HepG2 (cell line): ENCODE data around the gene MDM4. TPM values are rescaled to one million over a fixed set of nuclear protein-coding genes. Genes with fewer than 3 reads are reported as not detected.

Experiments
- ATAC-seq: fragments of 200-7000 bp; cut with Tn5 transposase; 3 replicates; pipeline ENCODE4 v1.9.1; 2020; ENCODE audit warnings: mild to moderate bottlenecking, moderate library complexity
- BruUV-seq: library from RNA; stranded (reverse); fragments of 400-500 nt; replicated peaks from 2 replicates; lab custom pipeline; 2021; lab: Mats Ljungman, UMichigan
- CTCF ChIA-PET: fragments of 300-600 bp; formaldehyde crosslinking; extraction: SDS; loops from one replicate; lab custom pipeline; 2021; ENCODE audit warnings: low total read pairs, inconsistent platforms, low intra/inter-chr PET ratio; lab: Yijun Ruan, JAX
- POLR2A ChIA-PET: fragments of 350-600 bp; sonication (Branson Sonifier 250); formaldehyde crosslinking; loops from one replicate; lab custom pipeline; 2020; ENCODE audit warnings: antibody characterized with exemption, inconsistent platforms; lab: Yijun Ruan, JAX
- DNase-seq: peaks from one replicate; pipeline ENCODE4 v3.0.0-alpha.2; 2015; ENCODE audit warnings: low spot score
- FAIRE-seq: peaks from 3 replicates; lab custom pipeline; 2011; peaks lifted over from hg19 to GRCh38; lab: Jason Lieb, UNC
- H2AFZ ChIP-seq: one replicate; pipeline ENCODE4 v1.6.1; 2011; ENCODE audit warnings: low read length, inconsistent platforms
- H3K27ac ChIP-seq: fragments of 300-600 bp; 3 replicates; pipeline ENCODE4 v1.8.0; 2011; ENCODE audit warnings: mixed run types, mild to moderate bottlenecking, mixed read lengths, low read length, inconsistent platforms; ENCODE audit not compliant: insufficient read depth; ENCODE audit errors: extremely low read length
- H3K27me3 ChIP-seq, 2 experiments: fragments of 200-600 bp in 1 of 2; 2 replicates in 1 of 2; 3 replicates in 1 of 2; pipeline versions ENCODE4 v1.6.0 to v1.8.0; 2011; ENCODE audit warnings: low read length in 2 of 2, mild to moderate bottlenecking in 2 of 2, moderate library complexity in 2 of 2, inconsistent platforms in 1 of 2; ENCODE audit not compliant: insufficient read depth in 2 of 2, control insufficient read depth in 1 of 2
- H3K36me3 ChIP-seq, 2 experiments: fragments of 200-600 bp in 1 of 2; replicated peaks in 1 of 2; 2 replicates in 1 of 2; 3 replicates in 1 of 2; pipeline versions ENCODE4 v1.5.1 to v1.8.0; 2011; ENCODE audit warnings: low read length in 2 of 2, inconsistent platforms in 1 of 2; ENCODE audit not compliant: insufficient read depth in 2 of 2, control insufficient read depth in 1 of 2
- H3K4me1 ChIP-seq: 2 replicates; pipeline ENCODE4 v1.5.1; 2012; ENCODE audit warnings: low read length, inconsistent platforms; ENCODE audit not compliant: insufficient read depth
- H3K4me2 ChIP-seq: 2 replicates; pipeline ENCODE4 v1.6.0; 2011; ENCODE audit warnings: low read depth, low read length, inconsistent platforms
- H3K4me3 ChIP-seq, 3 experiments: fragments of 200-600 bp in 1 of 3; sonication (generic), shearing (Covaris generic) in 1 of 3; replicated peaks in 1 of 3; 2 replicates each; pipeline ENCODE4 v1.5.1; 2011 to 2016; ENCODE audit warnings: low read length in 3 of 3, inconsistent platforms in 2 of 3, low read depth in 2 of 3, mild to moderate bottlenecking in 2 of 3, control low read depth in 1 of 3, mixed read lengths in 1 of 3; ENCODE audit not compliant: insufficient read depth in 1 of 3
- H3K79me2 ChIP-seq: one replicate; pipeline ENCODE4 v1.6.1; 2011; ENCODE audit warnings: low read length, inconsistent platforms; ENCODE audit not compliant: insufficient read depth
- H3K9ac ChIP-seq: 2 replicates; pipeline ENCODE4 v1.6.0; 2011; ENCODE audit warnings: mild to moderate bottlenecking, low read depth, low read length, inconsistent platforms; ENCODE audit not compliant: insufficient read depth
- H3K9me3 ChIP-seq: 2 replicates; pipeline ENCODE4 v1.5.1; 2012; ENCODE audit warnings: mild to moderate bottlenecking, low read length
- H4K20me1 ChIP-seq: 2 replicates; pipeline ENCODE4 v1.6.0; 2011; ENCODE audit warnings: inconsistent platforms, mild to moderate bottlenecking, low read length, moderate library complexity; ENCODE audit not compliant: insufficient read depth
- CHD2 ChIP-seq: IDR thresholded peaks from 2 replicates; pipeline ENCODE4 v1.6.1; 2011; ENCODE audit warnings: low read depth, low read length, improper control_type of control experiment
- EZH2 ChIP-seq: conservative IDR thresholded peaks from 2 replicates; pipeline ENCODE4 v1.6.1; 2012; ENCODE audit warnings: mild to moderate bottlenecking, low read depth, low read length, moderate library complexity
- KDM2A ChIP-seq: sonication (generic); formaldehyde crosslinking; IDR thresholded peaks from 2 replicates; pipeline ENCODE4 v1.4.0; 2020; ENCODE audit warnings: low read depth, missing genetic modification reagents, borderline replicate concordance
- NR2F6 ChIP-seq, 2 experiments: IDR thresholded peaks; 2 replicates each; pipeline ENCODE4 v1.6.1; 2016; ENCODE audit warnings: antibody characterized with exemption in 1 of 2, mild to moderate bottlenecking in 1 of 2
- PLRG1 ChIP-seq: fragments of 450-650 bp; conservative IDR thresholded peaks from 2 replicates; pipeline ENCODE4 v1.6.1; 2016
- RFX5 ChIP-seq: IDR thresholded peaks from 2 replicates; pipeline ENCODE4 v1.6.1; 2011; ENCODE audit warnings: low read depth, low read length, improper control_type of control experiment
- SATB2 ChIP-seq: sonication (generic); formaldehyde crosslinking; IDR thresholded peaks from 2 replicates; pipeline ENCODE4 v1.5.0; 2020; ENCODE audit warnings: missing genetic modification reagents
- SP5 ChIP-seq: IDR thresholded peaks from 2 replicates; pipeline ENCODE4 v1.6.1; 2016; ENCODE audit warnings: low read depth, borderline replicate concordance
- ZNF816 ChIP-seq: sonication (generic); formaldehyde crosslinking; IDR thresholded peaks from 2 replicates; pipeline ENCODE4 v1.8.0; 2022; ENCODE audit warnings: missing genetic modification reagents, mild to moderate bottlenecking, borderline replicate concordance
- WGBS: methylation state at CpG from one replicate; pipeline ENCODE4 v1.1.6; 2017; ENCODE audit warnings: low lambda C conversion rate; 5-methylcytosine and 5-hydroxymethylcytosine counted together
- in situ Hi-C: cut with HindIII; loops from 2 replicates; pipeline ENCODE4 v1.10.0; 2017; ENCODE audit warnings: low pct_unique_long_range_greater_than_20kb; ENCODE audit not compliant: extremely low pct_ligation_motif_present
- intact Hi-C: fragments of 100-400 bp; cut with micrococcal nuclease; formaldehyde crosslinking; loops from one replicate; pipeline ENCODE4 v1.10.0; 2022; ENCODE audit not compliant: unreplicated experiment
- polyA plus RNA-seq, 8 experiments: library from polyadenylated mRNA; depleted of rRNA in 3 of 8; stranded (reverse) in 7 of 8; unstranded in 1 of 8; fragments of >200 nt; fragmentation: Illumina TruSeq in 4 of 8; extraction: Trizol in 4 of 8; gene quantifications; 2 replicates each; pipeline versions ENCODE4 v1.2.1 to v1.2.3, GENCODE V29; 2011 to 2016; ENCODE audit warnings: low read depth in 4 of 8, missing spikeins in 1 of 8, mixed read lengths in 1 of 8; ENCODE audit not compliant: insufficient read depth in 1 of 8
- total RNA-seq, 5 experiments: library from RNA; depleted of rRNA; stranded (reverse); fragments of >200 nt; fragmentation: Illumina TruSeq; extraction: Trizol; gene quantifications; 2 replicates each; pipeline ENCODE4 v1.2.3, GENCODE V29; 2016; ENCODE audit warnings: low read depth in 1 of 5
- TF ChIP-seq, protein P1 (sequence below): sonication (generic); formaldehyde crosslinking; IDR thresholded peaks from 2 replicates; pipeline ENCODE4 v1.5.1; 2020; ENCODE audit warnings: missing genetic modification reagents, mild to moderate bottlenecking, borderline replicate concordance
- TF ChIP-seq, protein P2 (sequence below): sonication (generic); formaldehyde crosslinking; IDR thresholded peaks from 2 replicates; pipeline ENCODE4 v1.4.0; 2020; ENCODE audit warnings: low read depth, mild to moderate bottlenecking, missing genetic modification reagents

The MDM4 gene
- total and polyA plus RNA-seq, 2 of the 13 experiments (the other 11 are each of a cell fraction or from before 2014, with no cell fraction given), result 14.9 to 19.0 TPM

DNA sequence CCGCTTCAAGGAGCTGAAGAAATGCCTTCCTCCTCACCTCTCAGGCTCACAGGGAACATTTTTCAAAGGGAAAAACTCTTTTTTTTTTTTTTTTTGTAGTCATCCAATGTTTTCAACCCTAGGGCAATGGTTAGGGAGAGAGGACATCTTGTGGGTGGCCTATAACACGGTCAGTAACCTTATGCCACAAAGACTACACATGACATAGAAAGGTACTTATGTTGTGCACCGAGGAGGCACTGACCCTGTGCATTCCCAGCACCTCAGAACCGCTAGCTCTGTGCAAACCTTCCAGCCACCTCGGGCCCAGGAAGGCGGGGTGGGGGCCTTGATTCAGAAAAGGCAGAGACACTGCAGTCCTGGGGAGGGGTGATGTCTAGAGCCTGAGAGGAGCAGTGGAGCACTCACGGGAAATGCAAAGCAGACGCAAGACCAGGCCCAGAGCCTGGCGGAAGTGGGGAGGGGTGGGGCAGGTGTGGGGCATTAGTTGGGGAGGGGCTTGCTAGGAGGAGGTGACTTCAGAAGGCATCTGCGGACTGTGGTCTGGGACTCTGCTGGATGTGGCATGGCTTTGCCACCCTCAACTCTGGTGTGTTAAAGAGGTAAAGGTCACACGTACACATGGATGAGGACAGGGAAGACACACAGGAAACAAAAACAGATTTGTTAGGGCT lies 68.6 kb downstream of the MDM4 start (continued):
- TF ChIP-seq ZNF816 (CRISPR knock-in tag), result no peak
- no peak for TF ChIP-seq SATB2 (CRISPR knock-in tag)
- no peak for TF ChIP-seq RFX5
- TF ChIP-seq KDM2A (CRISPR knock-in tag), result no peak
- TF ChIP-seq, protein P1, sequence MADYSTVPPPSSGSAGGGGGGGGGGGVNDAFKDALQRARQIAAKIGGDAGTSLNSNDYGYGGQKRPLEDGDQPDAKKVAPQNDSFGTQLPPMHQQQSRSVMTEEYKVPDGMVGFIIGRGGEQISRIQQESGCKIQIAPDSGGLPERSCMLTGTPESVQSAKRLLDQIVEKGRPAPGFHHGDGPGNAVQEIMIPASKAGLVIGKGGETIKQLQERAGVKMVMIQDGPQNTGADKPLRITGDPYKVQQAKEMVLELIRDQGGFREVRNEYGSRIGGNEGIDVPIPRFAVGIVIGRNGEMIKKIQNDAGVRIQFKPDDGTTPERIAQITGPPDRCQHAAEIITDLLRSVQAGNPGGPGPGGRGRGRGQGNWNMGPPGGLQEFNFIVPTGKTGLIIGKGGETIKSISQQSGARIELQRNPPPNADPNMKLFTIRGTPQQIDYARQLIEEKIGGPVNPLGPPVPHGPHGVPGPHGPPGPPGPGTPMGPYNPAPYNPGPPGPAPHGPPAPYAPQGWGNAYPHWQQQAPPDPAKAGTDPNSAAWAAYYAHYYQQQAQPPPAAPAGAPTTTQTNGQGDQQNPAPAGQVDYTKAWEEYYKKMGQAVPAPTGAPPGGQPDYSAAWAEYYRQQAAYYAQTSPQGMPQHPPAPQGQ, result no peak
- no peak for TF ChIP-seq PLRG1

DNA sequence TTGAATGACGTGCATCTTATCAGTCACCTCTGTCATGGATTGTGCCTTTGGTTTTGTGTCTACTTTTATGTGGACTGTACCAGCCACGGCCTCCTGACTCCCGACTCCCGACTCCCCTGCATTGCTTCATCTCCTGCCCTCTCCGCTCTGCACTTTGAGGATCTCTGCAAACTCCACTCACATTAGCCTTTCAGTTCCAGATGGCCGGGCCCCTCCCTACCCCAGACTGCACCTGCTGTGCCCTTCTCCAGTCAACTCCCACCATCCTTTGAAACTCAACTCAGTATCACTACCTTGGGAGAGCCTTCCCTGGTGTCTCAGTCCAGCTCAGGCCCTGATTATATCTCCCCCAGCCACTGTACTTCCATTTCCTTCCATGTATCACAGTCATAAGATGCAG lies 71.4 kb downstream of the MDM4 start:
- TF ChIP-seq NR2F6 (IDR thresholded peaks at IDR 0.05) (no peak), NR2F6 (CRISPR knock-in tag; IDR thresholded peaks at IDR 0.05) (no peak), SP5 (CRISPR knock-in tag) (no peak), EZH2 (no peak), CHD2 (no peak)
- TF ChIP-seq, protein P2, sequence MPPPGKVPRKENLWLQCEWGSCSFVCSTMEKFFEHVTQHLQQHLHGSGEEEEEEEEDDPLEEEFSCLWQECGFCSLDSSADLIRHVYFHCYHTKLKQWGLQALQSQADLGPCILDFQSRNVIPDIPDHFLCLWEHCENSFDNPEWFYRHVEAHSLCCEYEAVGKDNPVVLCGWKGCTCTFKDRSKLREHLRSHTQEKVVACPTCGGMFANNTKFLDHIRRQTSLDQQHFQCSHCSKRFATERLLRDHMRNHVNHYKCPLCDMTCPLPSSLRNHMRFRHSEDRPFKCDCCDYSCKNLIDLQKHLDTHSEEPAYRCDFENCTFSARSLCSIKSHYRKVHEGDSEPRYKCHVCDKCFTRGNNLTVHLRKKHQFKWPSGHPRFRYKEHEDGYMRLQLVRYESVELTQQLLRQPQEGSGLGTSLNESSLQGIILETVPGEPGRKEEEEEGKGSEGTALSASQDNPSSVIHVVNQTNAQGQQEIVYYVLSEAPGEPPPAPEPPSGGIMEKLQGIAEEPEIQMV (CRISPR knock-in tag), result no peak
- intact Hi-C loops (no loop called here), in situ Hi-C loops (no loop called here)
- no peak overlapping the region for H3K4me3 ChIP-seq
- H3K4me2 ChIP-seq, result no peak overlapping the region
- DNase-seq (no peak), ATAC-seq (no peak), FAIRE-seq (no peak)
- no peaks in the 10 kb centered on the region for H4K20me1 ChIP-seq
- POLR2A ChIA-PET, result no interaction called here
- no TSS peak for BruUV-seq
- no peaks in the 10 kb centered on the region for H3K9me3 ChIP-seq
- H3K4me1 ChIP-seq, result peaks cover 5% of the 10 kb centered on the region; the same call in 1 of the 2 replicates
- no peak overlapping the region for H3K9ac ChIP-seq
- 0 out of 5 replicates have a peak, but pooled peaks cover 0 to 6% of the 10 kb centered on the region in 2 experiments for H3K27me3 ChIP-seq
- H3K36me3 ChIP-seq, result no peaks in the 10 kb centered on the region
- no peaks in the 10 kb centered on the region for H3K79me2 ChIP-seq
- CTCF ChIA-PET, result no interaction called here
- no peak overlapping the region for H3K27ac ChIP-seq
- H2AFZ ChIP-seq, result no peak overlapping the region
- WGBS, result 38% methylated on average over 5 of the region's 6 CpGs
